KMS-11 (cell line): ENCODE data around the gene SP7.
"Not testable (repeated sequence)": the region's sequence is repeated elsewhere in the genome, so short reads cannot be mapped to it uniquely, and the experiment has no call there.

Experiments
- H2AFZ ChIP-seq: fragments of 200-600 bp; sonication (generic); 2 replicates; pipeline ENCODE4 v1.6.1; 2016; ENCODE audit warnings: antibody characterized with exemption, mixed run types, low read depth
- H3K27ac ChIP-seq: fragments of 200-600 bp; sonication (generic); 2 replicates; pipeline ENCODE4 v1.6.1; 2016; ENCODE audit warnings: mild to moderate bottlenecking, mixed run types
- H3K27me3 ChIP-seq: fragments of 200-600 bp; sonication (generic); 2 replicates; pipeline ENCODE4 v1.6.1; 2017; ENCODE audit warnings: mild to moderate bottlenecking, low read depth, mixed run types, moderate library complexity; ENCODE audit not compliant: insufficient read depth
- H3K36me3 ChIP-seq: fragments of 200-600 bp; sonication (generic); 2 replicates; pipeline ENCODE4 v1.6.1; 2017; ENCODE audit warnings: mild to moderate bottlenecking, mixed run types; ENCODE audit not compliant: insufficient read depth
- H3K4me1 ChIP-seq: fragments of 200-600 bp; sonication (generic); 2 replicates; pipeline ENCODE4 v1.6.1; 2016; ENCODE audit warnings: mild to moderate bottlenecking, low read depth, mixed run types; ENCODE audit not compliant: poor library complexity, severe bottlenecking
- H3K4me2 ChIP-seq: fragments of 200-600 bp; sonication (generic); 2 replicates; pipeline ENCODE4 v1.7.0; 2016; ENCODE audit warnings: mild to moderate bottlenecking, mixed run types
- H3K4me3 ChIP-seq: fragments of 200-600 bp; sonication (generic); IDR thresholded peaks from 2 replicates; pipeline ENCODE4 v1.6.1; 2017; ENCODE audit warnings: low read depth, low read length, mixed read lengths; ENCODE audit not compliant: insufficient read depth
- H3K79me2 ChIP-seq: fragments of 200-600 bp; sonication (generic); 2 replicates; pipeline ENCODE4 v1.6.1; 2016; ENCODE audit warnings: low read depth, mixed run types; ENCODE audit not compliant: insufficient read depth
- H3K9ac ChIP-seq: fragments of 200-600 bp; sonication (generic); 2 replicates; pipeline ENCODE4 v1.6.1; 2016; ENCODE audit warnings: mild to moderate bottlenecking, mixed run types
- H4K20me1 ChIP-seq: fragments of 200-600 bp; sonication (generic); 2 replicates; pipeline ENCODE4 v1.6.1; 2016; ENCODE audit warnings: mild to moderate bottlenecking, mixed run types; ENCODE audit not compliant: insufficient read depth
- TF ChIP-seq, protein P1 (sequence below): fragments of 200-600 bp; sonication (generic); conservative IDR thresholded peaks from 2 replicates; pipeline ENCODE4 v1.6.1; 2017; ENCODE audit warnings: low read depth, mild to moderate bottlenecking, antibody characterized with exemption, low read length, moderate library complexity, mixed read lengths

Gene SP7

DNA sequence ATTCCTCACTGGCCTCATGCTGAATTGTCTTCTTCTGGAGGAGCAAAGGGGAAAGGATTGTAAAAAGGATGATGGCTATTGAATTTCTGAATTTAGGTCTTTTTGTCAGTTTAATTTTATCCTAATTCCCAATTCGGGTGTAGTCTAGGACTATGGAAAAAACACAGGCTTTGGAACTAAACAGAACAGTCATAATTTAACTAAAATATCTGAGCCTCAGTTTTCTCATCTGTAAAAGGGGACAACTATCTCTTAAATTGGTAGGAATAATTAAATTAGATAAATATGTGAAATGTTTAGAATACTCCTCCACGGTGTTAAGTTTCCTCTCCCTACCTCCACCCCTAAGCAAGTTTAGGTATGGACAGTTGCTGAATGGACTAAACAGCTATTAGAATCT is 40.6 kb upstream of the SP7 start:
- H3K27ac ChIP-seq = no peak overlapping the region
- peaks cover 11% of the 10 kb centered on the region; the same call in 1 of the 2 replicates for H3K79me2 ChIP-seq
- H3K36me3 ChIP-seq = no peaks in the 10 kb centered on the region
- peaks cover 47% of the 10 kb centered on the region for H3K4me1 ChIP-seq
- TF ChIP-seq, protein P1, sequence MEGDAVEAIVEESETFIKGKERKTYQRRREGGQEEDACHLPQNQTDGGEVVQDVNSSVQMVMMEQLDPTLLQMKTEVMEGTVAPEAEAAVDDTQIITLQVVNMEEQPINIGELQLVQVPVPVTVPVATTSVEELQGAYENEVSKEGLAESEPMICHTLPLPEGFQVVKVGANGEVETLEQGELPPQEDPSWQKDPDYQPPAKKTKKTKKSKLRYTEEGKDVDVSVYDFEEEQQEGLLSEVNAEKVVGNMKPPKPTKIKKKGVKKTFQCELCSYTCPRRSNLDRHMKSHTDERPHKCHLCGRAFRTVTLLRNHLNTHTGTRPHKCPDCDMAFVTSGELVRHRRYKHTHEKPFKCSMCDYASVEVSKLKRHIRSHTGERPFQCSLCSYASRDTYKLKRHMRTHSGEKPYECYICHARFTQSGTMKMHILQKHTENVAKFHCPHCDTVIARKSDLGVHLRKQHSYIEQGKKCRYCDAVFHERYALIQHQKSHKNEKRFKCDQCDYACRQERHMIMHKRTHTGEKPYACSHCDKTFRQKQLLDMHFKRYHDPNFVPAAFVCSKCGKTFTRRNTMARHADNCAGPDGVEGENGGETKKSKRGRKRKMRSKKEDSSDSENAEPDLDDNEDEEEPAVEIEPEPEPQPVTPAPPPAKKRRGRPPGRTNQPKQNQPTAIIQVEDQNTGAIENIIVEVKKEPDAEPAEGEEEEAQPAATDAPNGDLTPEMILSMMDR = no peak
- no peak overlapping the region for H3K4me3 ChIP-seq
- H3K9ac ChIP-seq = no peak overlapping the region
- no peak overlapping the region for H3K4me2 ChIP-seq
- no peak overlapping the region for H2AFZ ChIP-seq
- no peaks in the 10 kb centered on the region for H3K27me3 ChIP-seq
- H4K20me1 ChIP-seq = no peaks in the 10 kb centered on the region

DNA sequence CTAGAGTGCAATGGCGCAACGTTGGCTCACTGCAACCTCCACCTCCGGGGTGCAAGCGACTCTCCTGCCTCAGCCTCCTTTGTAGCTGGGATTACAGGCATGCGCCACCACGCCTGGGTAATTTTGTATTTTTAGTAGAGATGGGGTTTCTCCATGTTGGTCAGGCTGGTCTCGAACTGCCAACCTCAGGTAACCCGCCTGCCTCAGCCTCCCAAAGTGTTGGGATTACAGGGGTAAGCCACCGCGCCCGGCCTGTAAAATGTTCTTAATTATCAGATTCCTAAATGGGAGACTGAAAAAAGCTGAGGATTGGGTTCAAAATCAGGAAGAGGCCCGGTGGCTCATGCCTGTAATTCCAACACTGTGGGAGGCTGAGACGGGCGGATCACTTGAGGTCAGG is 38.1 kb upstream of the SP7 start:
- not testable (repeated sequence) for H3K27me3 ChIP-seq, H3K9ac ChIP-seq, H3K4me2 ChIP-seq, H3K4me3 ChIP-seq, H3K36me3 ChIP-seq, H3K79me2 ChIP-seq, H4K20me1 ChIP-seq
- peak overlapping the region; percentile 44 for H2AFZ ChIP-seq
- H3K27ac ChIP-seq = peak overlapping the region; percentile 36; the same call in 1 of the 2 replicates
- peaks cover 57% of the 10 kb centered on the region for H3K4me1 ChIP-seq

DNA sequence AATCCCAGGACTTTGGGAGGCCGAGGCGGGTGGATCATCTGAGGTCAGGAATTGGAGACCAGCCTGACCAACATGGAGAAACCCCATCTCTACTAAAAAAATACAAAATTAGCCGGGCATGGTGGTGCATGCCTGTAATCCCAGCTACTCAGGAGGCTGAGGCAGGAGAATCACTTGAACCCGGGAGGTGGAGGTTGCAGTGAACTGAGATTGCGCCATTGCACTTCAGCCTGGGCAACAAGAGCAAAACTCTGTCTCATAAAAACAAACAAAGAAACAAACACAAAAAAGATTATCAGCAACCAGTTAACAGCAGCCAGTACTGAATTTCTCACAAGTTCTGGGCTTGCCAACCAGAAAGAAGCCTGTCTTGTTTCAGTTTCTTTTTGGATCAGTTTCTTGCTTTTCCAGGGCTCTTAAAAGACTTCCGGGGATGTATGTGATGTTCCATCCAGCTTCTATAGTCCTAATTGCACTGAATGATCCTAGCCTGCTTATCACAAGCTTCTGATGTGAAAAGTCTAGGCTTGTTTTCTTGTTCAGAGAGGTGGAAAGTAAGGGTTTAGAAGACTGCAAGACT is 37.5 kb upstream of the SP7 start:
- peak overlapping the region; percentile 36 for H3K27ac ChIP-seq
- H3K4me1 ChIP-seq = peaks cover 52% of the 10 kb centered on the region

DNA sequence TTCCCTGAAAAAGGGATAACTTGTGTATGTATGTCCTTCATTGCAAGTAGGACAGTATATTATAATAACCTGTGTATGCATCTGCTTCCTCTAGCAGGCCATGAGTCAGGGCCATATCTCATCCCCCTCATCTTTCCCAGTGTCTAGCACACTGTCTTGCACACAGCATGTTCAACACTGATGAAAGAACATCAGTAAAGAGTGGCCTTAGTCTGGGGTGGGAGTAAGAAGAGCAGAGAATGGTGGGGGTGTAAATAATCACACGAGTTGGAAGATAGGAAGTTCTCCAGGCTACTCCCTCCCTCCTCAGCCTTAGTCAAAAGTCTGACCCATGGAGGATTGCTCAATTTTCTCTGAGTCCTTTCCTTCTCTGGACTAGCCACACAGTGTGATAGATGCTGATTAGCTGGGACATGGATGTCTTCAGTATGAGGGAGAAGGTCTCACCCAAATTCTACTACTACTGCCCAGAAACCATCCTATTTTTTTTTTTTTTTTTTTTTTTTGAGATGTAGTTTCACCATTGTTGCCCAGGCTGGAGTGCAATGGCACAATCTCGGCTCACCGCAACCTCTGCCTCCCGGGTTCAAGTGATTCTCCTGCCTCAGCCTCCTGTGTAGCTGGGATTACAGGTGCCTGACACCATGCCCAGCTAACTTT is 29.2 kb upstream of the SP7 start:
- H3K4me3 ChIP-seq = no peak overlapping the region
- TF ChIP-seq, protein P1 = no peak
- H3K4me2 ChIP-seq = peak overlapping the region; percentile 8; the same call in 1 of the 2 replicates
- H4K20me1 ChIP-seq = no peaks in the 10 kb centered on the region
- no peak overlapping the region; the same call in 1 of the 2 replicates for H2AFZ ChIP-seq
- H3K9ac ChIP-seq = no peak overlapping the region
- no peaks in the 10 kb centered on the region for H3K36me3 ChIP-seq
- peak overlapping the region; percentile 1; the same call in 1 of the 2 replicates for H3K27ac ChIP-seq
- H3K4me1 ChIP-seq = peaks cover 28% of the 10 kb centered on the region
- H3K79me2 ChIP-seq = no peaks in the 10 kb centered on the region
- no peaks in the 10 kb centered on the region for H3K27me3 ChIP-seq

More for the DNA sequence above, 37.5 kb upstream of the SP7 start:
- H3K36me3 ChIP-seq, H3K27me3 ChIP-seq, H3K79me2 ChIP-seq, H3K9ac ChIP-seq, H3K4me3 ChIP-seq, H4K20me1 ChIP-seq: not testable (repeated sequence)
- Histone ChIP-seq H3K4me2 (peak overlapping the region; percentile 16), H2AFZ (peak overlapping the region; percentile 44)

DNA sequence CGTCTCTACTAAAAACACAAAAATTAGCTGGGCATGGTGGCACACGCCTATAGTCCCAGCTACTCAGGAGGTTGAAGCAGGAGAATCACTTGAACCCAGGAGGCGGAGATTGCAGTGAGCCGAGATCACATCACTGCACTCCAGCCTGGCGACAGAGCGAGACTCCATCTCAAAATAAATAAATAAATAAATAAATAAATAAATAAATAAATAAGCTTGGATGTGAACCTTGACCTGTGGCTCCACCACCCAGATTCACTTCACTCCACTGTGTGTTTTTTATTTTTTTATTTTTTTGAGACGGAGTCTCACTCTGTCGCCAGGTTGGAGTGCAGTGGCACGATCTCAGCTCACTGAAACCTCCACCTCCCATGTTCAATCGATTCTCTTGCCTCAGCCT is 25.5 kb upstream of the SP7 start:
- H3K4me3 ChIP-seq, H3K79me2 ChIP-seq, H3K4me2 ChIP-seq, H3K27me3 ChIP-seq, H3K27ac ChIP-seq, H4K20me1 ChIP-seq, H2AFZ ChIP-seq, H3K9ac ChIP-seq, H3K36me3 ChIP-seq: not testable (repeated sequence)
- H3K4me1 ChIP-seq = peaks cover 16% of the 10 kb centered on the region
